ENCODE results near the gene ZNF563. TPM values are rescaled to one million over a fixed set of nuclear protein-coding genes. Genes with fewer than 3 reads are reported as not detected.

ZNF563 gene
- total RNA-seq, 3 donors from 2014 or later (not counting 1 experiment from before 2014, with no cell fraction given): 0.78 to 1.00 (median 0.80) TPM

DNA sequence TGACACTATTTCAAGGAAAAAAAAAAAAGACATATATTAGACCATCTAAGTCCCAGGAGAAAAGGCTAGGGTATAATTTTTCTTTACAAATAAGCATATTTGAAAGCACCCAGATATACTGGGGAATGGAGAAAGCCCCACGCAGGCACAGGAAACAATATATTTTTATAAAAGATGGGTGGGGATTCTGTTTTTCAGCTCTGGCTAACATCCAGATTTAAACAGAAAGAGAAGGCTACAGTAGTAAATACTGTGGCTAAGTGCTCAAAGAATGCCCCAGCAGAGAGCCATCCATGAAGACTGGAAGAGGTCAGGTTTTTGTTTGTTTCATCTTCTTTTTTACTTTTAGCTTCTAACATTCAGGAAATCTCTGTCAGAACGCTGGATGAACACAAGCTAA, 54.7 kb downstream of the ZNF563 start:
- no peak overlapping the region for H3K27ac ChIP-seq (ENCODE audit: low read length)
- WGBS (ENCODE audit: insufficient coverage): 46% methylated on average over 2 of the region's 2 CpGs
- intact Hi-C loops (cut with micrococcal nuclease): no loop called here
- H3K4me3 ChIP-seq (ENCODE audit: low read length): no peak overlapping the region
- peaks cover 57 to 60% of the 10 kb centered on the region in 2 donors for H3K4me1 Mint-ChIP-seq
- H3K9me3 Mint-ChIP-seq: peaks cover 3% of the 10 kb centered on the region in 2 donors
- no peak overlapping the region for H3K4me3 Mint-ChIP-seq
- H3K4me1 ChIP-seq (ENCODE audit: control insufficient read depth, insufficient read depth, low read length): peaks cover 4% of the 10 kb centered on the region
- H3K27me3 ChIP-seq (ENCODE audit: control insufficient read depth, insufficient read depth, low read length): no peaks in the 10 kb centered on the region
- ATAC-seq (no peak), DNase-seq (no peak)
- H3K36me3 ChIP-seq (ENCODE audit: control insufficient read depth, insufficient read depth, low read length): peaks cover 23% of the 10 kb centered on the region
- peaks cover 36% of the 10 kb centered on the region for H3K9me3 ChIP-seq (ENCODE audit: control insufficient read depth, insufficient read depth, low read length)
- TF ChIP-seq, protein P1, sequence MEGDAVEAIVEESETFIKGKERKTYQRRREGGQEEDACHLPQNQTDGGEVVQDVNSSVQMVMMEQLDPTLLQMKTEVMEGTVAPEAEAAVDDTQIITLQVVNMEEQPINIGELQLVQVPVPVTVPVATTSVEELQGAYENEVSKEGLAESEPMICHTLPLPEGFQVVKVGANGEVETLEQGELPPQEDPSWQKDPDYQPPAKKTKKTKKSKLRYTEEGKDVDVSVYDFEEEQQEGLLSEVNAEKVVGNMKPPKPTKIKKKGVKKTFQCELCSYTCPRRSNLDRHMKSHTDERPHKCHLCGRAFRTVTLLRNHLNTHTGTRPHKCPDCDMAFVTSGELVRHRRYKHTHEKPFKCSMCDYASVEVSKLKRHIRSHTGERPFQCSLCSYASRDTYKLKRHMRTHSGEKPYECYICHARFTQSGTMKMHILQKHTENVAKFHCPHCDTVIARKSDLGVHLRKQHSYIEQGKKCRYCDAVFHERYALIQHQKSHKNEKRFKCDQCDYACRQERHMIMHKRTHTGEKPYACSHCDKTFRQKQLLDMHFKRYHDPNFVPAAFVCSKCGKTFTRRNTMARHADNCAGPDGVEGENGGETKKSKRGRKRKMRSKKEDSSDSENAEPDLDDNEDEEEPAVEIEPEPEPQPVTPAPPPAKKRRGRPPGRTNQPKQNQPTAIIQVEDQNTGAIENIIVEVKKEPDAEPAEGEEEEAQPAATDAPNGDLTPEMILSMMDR (IDR thresholded peaks at IDR 0.05): no peak
- no peaks in the 10 kb centered on the region for H3K27me3 Mint-ChIP-seq (ENCODE audit: low read depth in 2 of 2)
- peaks cover 24% of the 10 kb centered on the region for H3K36me3 Mint-ChIP-seq
- H3K27ac Mint-ChIP-seq: peak overlapping the region; percentile 47 to 80

DNA sequence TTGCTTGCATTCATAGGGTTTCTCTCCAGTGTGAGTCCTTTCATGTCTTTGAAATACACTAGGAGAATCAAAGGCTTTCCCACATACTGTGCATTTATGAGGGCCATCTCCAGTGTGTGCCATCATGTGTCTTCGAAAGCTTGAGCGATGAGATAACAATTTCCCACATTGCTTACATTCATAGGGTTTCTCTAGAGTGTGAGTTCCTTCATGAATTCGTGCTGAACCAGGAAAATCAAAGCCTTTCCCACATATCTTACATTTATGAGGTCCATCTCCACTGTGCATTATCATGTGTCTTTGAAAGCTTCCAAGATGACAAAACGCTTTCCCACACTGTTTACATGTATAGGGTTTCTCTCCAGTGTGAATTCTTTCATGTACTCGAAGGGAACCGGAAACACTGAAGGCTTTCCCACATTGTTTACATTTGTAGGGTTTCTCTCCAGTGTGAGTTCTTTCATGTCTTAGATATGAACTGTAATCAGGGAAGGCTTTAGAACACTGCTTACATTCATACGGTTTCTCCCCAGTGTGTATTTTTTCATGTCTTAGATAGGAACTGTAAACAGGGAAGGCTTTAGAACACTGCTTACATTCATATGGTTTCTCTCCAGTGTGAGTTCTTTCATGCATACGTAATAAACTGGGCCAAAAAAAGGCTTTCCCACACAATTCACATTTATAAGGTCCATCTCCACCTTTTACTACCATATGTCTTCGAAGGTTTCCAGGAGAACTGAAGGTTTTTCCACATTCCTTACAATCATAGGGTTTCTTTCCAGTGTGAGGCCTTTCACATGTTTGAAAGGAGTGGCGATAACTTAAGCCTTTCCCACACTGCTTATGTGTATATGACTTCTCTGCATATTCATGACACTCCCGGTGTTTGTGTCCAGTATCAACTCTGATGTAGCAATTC, 60.2 kb downstream of the ZNF563 start:
- Mint-ChIP-seq H3K4me3 (no peak overlapping the region), H3K27ac (peak overlapping the region in 1 of 2 donors; percentile 31), H3K4me1 (peaks cover 23 to 26% of the 10 kb centered on the region in 2 donors), H3K36me3 (peaks cover 60% of the 10 kb centered on the region), H3K9me3 (peaks cover 13 to 20% of the 10 kb centered on the region in 2 donors), H3K27me3 (ENCODE audit: low read depth in 2 of 2) (no peaks in the 10 kb centered on the region)
- H3K36me3 ChIP-seq (ENCODE audit: control insufficient read depth, insufficient read depth, low read length): peaks cover 35% of the 10 kb centered on the region
- H3K4me1 ChIP-seq (ENCODE audit: control insufficient read depth, insufficient read depth, low read length): peaks cover 1% of the 10 kb centered on the region
- no peak overlapping the region for H3K27ac ChIP-seq (ENCODE audit: low read length)
- intact Hi-C loops (cut with micrococcal nuclease): no loop called here
- DNase-seq (no peak), ATAC-seq (no peak)
- H3K27me3 ChIP-seq (ENCODE audit: control insufficient read depth, insufficient read depth, low read length): no peaks in the 10 kb centered on the region
- 99% methylated on average over 11 of the region's 11 CpGs for WGBS (ENCODE audit: insufficient coverage)
- no peak overlapping the region for H3K4me3 ChIP-seq (ENCODE audit: low read length)
- TF ChIP-seq, protein P1 (IDR thresholded peaks at IDR 0.05): no peak
- peaks cover 69% of the 10 kb centered on the region for H3K9me3 ChIP-seq (ENCODE audit: control insufficient read depth, insufficient read depth, low read length)

DNA sequence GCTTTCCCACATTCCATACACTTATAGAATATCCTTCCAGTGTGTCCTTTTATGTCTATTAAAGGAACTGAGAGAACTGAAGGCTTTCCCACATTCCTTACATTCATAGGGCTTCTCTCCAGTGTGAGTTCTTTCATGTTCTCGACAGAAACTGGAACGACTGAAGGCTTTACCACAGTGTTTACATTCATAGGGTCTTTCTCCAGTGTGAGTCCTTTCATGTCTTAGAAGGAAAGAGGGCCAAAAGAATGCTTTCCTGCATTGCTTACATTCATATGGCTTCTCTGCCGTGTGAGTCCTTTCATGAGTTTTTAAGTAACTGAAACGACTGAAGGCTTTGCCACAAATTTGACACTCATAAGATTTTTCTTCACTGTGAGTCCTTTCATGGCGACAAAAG, 61.0 kb downstream of the ZNF563 start:
- peaks cover 65% of the 10 kb centered on the region for H3K9me3 ChIP-seq (ENCODE audit: control insufficient read depth, insufficient read depth, low read length)
- WGBS (ENCODE audit: insufficient coverage): 98% methylated on average over 5 of the region's 5 CpGs
- no peaks in the 10 kb centered on the region for H3K27me3 ChIP-seq (ENCODE audit: control insufficient read depth, insufficient read depth, low read length)

More for the DNA sequence above, 61.0 kb downstream of the ZNF563 start:
- Mint-ChIP-seq H3K36me3 (peaks cover 60% of the 10 kb centered on the region), H3K4me1 (peaks cover 16 to 17% of the 10 kb centered on the region in 2 donors), H3K27me3 (ENCODE audit: low read depth in 2 of 2) (no peaks in the 10 kb centered on the region), H3K4me3 (no peak overlapping the region), H3K9me3 (peaks cover 16 to 24% of the 10 kb centered on the region in 2 donors), H3K27ac (no peak overlapping the region)
- ATAC-seq: no peak
- Histone ChIP-seq H3K4me1 (ENCODE audit: control insufficient read depth, insufficient read depth, low read length) (no peaks in the 10 kb centered on the region), H3K4me3 (ENCODE audit: low read length) (no peak overlapping the region), H3K36me3 (ENCODE audit: control insufficient read depth, insufficient read depth, low read length) (peaks cover 35% of the 10 kb centered on the region), H3K27ac (ENCODE audit: low read length) (no peak overlapping the region)
- DNase-seq: no peak
- intact Hi-C loops (cut with micrococcal nuclease): no loop called here
- TF ChIP-seq, protein P1 (IDR thresholded peaks at IDR 0.05): no peak
